Mesenteric fat pad (tissue), 1 donor: Measurements from ENCODE around the gene SIX5. TPM values are rescaled to one million over a fixed set of nuclear protein-coding genes. Genes with fewer than 3 reads are reported as not detected.

Experiments used
- DNase-seq: peaks from one replicate; pipeline ENCODE4 v3.0.0-alpha.2; 2020; ENCODE audit warnings: low spot score
- total RNA-seq: library from RNA; stranded (reverse); fragmentation: NEBNext Ultra II Directional; extraction: Animal tissue kit (Norgen Biotek cat#: 25700); gene quantifications from one replicate; pipeline ENCODE4 v1.2.1, GENCODE V29; 2021
- donor health status: DM: yes; HTN: yes; CAD: no.

SIX5 gene
- total RNA-seq, 1 donor from 2014 or later = 18.0 TPM

DNA sequence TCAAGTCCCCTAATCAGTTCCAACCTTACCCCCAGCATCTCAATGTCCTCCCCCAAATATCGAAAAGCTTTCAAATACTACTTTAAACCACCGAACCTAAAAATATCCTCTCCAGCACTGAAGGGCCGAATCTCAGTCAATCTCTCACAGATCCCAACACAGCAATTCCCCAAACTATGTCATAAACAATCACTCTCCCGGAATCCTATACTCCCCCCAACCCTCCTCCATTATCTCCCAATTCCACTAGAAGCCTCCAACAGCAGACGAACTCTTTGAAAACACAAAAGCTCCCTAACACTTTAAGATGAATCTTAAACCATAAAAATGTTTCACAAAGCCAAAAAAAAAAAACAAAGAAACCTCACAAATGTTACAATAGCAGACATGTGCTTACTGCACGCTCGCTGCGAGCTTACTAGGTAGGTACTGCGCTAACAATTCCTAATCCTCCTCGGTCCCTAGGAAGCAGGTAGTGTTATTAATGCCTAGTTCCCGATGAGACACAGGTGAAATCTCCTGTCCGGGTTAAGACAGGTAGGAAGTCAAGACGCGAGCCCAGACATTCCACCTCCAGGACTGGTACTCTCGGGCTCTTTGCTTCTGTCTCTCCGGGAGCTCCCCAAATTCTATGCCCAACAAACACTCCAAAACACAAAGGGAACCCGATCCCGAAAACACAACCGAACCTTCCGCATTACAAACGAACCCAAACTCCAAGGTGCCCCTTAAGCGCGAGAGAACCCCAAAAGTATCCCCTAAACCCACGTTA lies 52.5 kb downstream of the SIX5 start:
- DNase-seq = no peak

DNA sequence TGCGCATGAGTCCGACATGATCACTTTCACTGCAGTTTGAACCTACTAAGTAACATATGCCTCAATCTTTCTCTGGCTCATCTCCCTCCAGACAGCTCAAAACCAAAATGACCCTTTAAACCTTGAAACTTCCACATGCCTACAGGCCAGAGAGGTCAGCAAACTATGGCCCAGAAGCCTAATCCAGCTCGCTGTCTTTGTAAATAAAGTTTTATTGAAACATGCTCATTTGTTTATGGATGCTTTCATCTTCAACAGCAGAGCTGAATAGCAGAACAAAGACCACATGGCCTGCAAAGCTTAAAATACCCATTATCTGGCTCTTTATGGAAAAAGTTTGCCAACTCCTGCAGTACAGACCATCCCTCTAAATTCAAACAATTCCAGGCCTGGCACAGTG lies 53.9 kb downstream of the SIX5 start:
- DNase-seq = no peak

Other genes with a start within 250 kb of the SIX5 start
- gene OPA3, start 184.4 kb downstream of the SIX5 start, total RNA-seq = 12.5 TPM
- gene GPR4, start 167.0 kb downstream of the SIX5 start, total RNA-seq = 32.7 TPM
- gene EML2, start 129.9 kb downstream of the SIX5 start, total RNA-seq = 33.6 TPM
- gene GIPR, start 101.0 kb downstream of the SIX5 start, total RNA-seq = 7.1 TPM
- gene SNRPD2, start 77.3 kb downstream of the SIX5 start, total RNA-seq = 239 TPM
- 7.7 TPM for gene QPCTL, start 76.6 kb downstream of the SIX5 start, total RNA-seq
- gene FBXO46, start 38.4 kb downstream of the SIX5 start, total RNA-seq = 12.8 TPM
- not detected for gene MEIOSIN, start 35.8 kb downstream of the SIX5 start, total RNA-seq
- 37.5 TPM for gene DMPK, start 13.2 kb upstream of the SIX5 start, total RNA-seq
- 57.2 TPM for gene DMWD, start 23.6 kb upstream of the SIX5 start, total RNA-seq
- not detected for gene RSPH6A, start 46.1 kb upstream of the SIX5 start, total RNA-seq
- gene SYMPK, start 93.9 kb upstream of the SIX5 start, total RNA-seq = 52.8 TPM
- not detected for gene FOXA3, start 95.1 kb upstream of the SIX5 start, total RNA-seq
- 14.0 TPM for gene IRF2BP1, start 116.9 kb upstream of the SIX5 start, total RNA-seq
- 10.2 TPM for gene MYPOP, start 133.4 kb upstream of the SIX5 start, total RNA-seq
- not detected for gene NANOS2, start 145.5 kb upstream of the SIX5 start, total RNA-seq
- 15.4 TPM for gene NOVA2, start 204.6 kb upstream of the SIX5 start, total RNA-seq
- 9.8 TPM for gene CCDC61, start 226.2 kb upstream of the SIX5 start, total RNA-seq